CD4-positive, alpha-beta T cell treated with Interleukin-17A for 4 hours (primary cell): ENCODE data around the gene SPTBN5.

Experiments
- DNase-seq: peaks from one replicate; pipeline ENCODE4 v3.0.0-alpha.2; 2020; ENCODE audit warnings: mixed read lengths

Gene SPTBN5

GRCh38 chr15:41862515-41863116 is 31.2 kb downstream of the SPTBN5 start:
- no peak for DNase-seq

GRCh38 chr15:41861736-41862356 is 32.0 kb downstream of the SPTBN5 start:
- no peak for DNase-seq

- no peak for DNase-seq
Measured at GRCh38 chr15:41860049-41860828, 33.6 kb downstream of the SPTBN5 start.

GRCh38 chr15:41858756-41859155 is 35.1 kb downstream of the SPTBN5 start:
- no peak for DNase-seq

GRCh38 chr15:41857316-41857715 is 36.5 kb downstream of the SPTBN5 start:
- no peak for DNase-seq

GRCh38 chr15:41856716-41857115 is 37.1 kb downstream of the SPTBN5 start:
- DNase-seq = no peak

- DNase-seq = no peak
Measured at GRCh38 chr15:41856262-41856661, 37.6 kb downstream of the SPTBN5 start.

- DNase-seq = no peak
Measured at GRCh38 chr15:41855261-41855961, 38.4 kb downstream of the SPTBN5 start.

- DNase-seq = no peak
Measured at GRCh38 chr15:41854443-41854842, 39.4 kb downstream of the SPTBN5 start.

- no peak for DNase-seq
Measured at GRCh38 chr15:41853831-41854230, 40.0 kb downstream of the SPTBN5 start.

- DNase-seq = no peak
Measured at GRCh38 chr15:41852736-41853590, 40.9 kb downstream of the SPTBN5 start.

- no peak for DNase-seq
Measured at GRCh38 chr15:41851755-41852370, 42.0 kb downstream of the SPTBN5 start.

GRCh38 chr15:41851167-41851523 is 42.7 kb downstream of the SPTBN5 start:
- DNase-seq = no peak

GRCh38 chr15:41850482-41851166 is 43.2 kb downstream of the SPTBN5 start:
- DNase-seq = no peak

- no peak for DNase-seq
Measured at GRCh38 chr15:41849861-41850260, 44.0 kb downstream of the SPTBN5 start.

GRCh38 chr15:41849204-41849603 is 44.6 kb downstream of the SPTBN5 start:
- DNase-seq = no peak

- no peak for DNase-seq
Measured at GRCh38 chr15:41848631-41849030, 45.2 kb downstream of the SPTBN5 start.

- DNase-seq = no peak
Measured at GRCh38 chr15:41847981-41848380, 45.9 kb downstream of the SPTBN5 start.

- no peak for DNase-seq
Measured at GRCh38 chr15:41847206-41847605, 46.6 kb downstream of the SPTBN5 start.

- no peak for DNase-seq
Measured at GRCh38 chr15:41844814-41845213, 49.0 kb downstream of the SPTBN5 start.

GRCh38 chr15:41843571-41843970 is 50.3 kb downstream of the SPTBN5 start:
- DNase-seq = no peak

GRCh38 chr15:41842229-41842628 is 51.6 kb downstream of the SPTBN5 start:
- no peak for DNase-seq
